ENCODE measurements around the gene CST8. TPM values are rescaled to one million over a fixed set of nuclear protein-coding genes. Genes with fewer than 3 reads are reported as not detected.

CST8 gene
- total and polyA plus RNA-seq, 2 experiments from 2014 or later: not detected

DNA sequence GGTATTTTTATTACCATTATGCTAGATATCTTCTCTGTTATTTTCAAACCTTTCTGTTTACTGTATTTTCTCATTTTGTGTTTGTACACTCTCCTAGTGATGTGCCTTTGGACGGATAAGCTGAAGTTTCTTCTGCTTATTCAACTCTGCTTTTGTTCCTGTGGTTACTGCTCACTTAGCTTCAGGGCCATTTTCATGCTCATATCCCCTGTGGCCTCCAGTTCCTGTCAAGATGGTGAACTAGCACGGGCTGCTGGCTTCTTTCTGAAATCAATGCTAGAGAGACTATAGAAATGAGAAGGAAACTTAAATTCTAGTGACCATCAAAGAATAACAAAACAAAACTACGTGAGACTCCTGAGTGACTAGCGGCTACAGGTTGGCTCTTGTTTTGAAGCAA lies 6.8 kb upstream of the CST8 start:
- H2AFZ ChIP-seq: peak overlapping the region; percentile 75; the same call in 1 of the 2 replicates
- Mint-ChIP-seq H3K9me3 (0 out of 3 replicates have a peak, but pooled peaks cover under 1% of the 10 kb centered on the region), H3K36me3 (ENCODE audit: low read depth) (no peaks in the 10 kb centered on the region), H3K4me3 (no peak overlapping the region), H3K4me1 (peaks cover 14% of the 10 kb centered on the region), H3K27ac (no peak overlapping the region), H3K27me3 (ENCODE audit: insufficient read depth, low read depth, poor library complexity) (peaks cover 6% of the 10 kb centered on the region)
- H3K4me2 ChIP-seq: peak overlapping the region; percentile 48; the same call in 1 of the 2 replicates
- no peaks in the 10 kb centered on the region for H3K27me3 ChIP-seq (ENCODE audit: insufficient read depth)
- H3K9me2 ChIP-seq (ENCODE audit: insufficient read depth): peaks cover 9% of the 10 kb centered on the region; the same call in 1 of the 2 replicates
- H3K36me3 ChIP-seq (ENCODE audit: insufficient read depth): no peaks in the 10 kb centered on the region
- no peak overlapping the region for H3K27ac ChIP-seq (ENCODE audit: low read depth)
- no peak for TF ChIP-seq CREB1 (CRISPR knock-in tag; IDR thresholded peaks at IDR 0.05; ENCODE audit: low read depth)
- no peak for TF ChIP-seq EZH2 (IDR thresholded peaks at IDR 0.05; ENCODE audit: low read depth, unreplicated experiment)
- no peak for TF ChIP-seq ETS1 (IDR thresholded peaks at IDR 0.05)
- no peak for TF ChIP-seq EZH2phosphoT487 (IDR thresholded peaks at IDR 0.05; ENCODE audit: unreplicated experiment)
- DNase-seq (ENCODE audit: low spot score) (no peak), ATAC-seq (no peak)
- no peaks in the 10 kb centered on the region for H4K20me1 ChIP-seq (replicated peaks; ENCODE audit: insufficient read depth)
- H3F3A ChIP-seq (replicated peaks; ENCODE audit: low read depth): no peaks in the 10 kb centered on the region
- no peak overlapping the region for H3K4me3 ChIP-seq
- H3K4me1 ChIP-seq (ENCODE audit: insufficient read depth): peaks cover 4% of the 10 kb centered on the region; the same call in 1 of the 2 replicates
- H3K79me2 ChIP-seq (replicated peaks; ENCODE audit: insufficient read depth): no peaks in the 10 kb centered on the region

GRCh38 chr20:23488470-23488869 lies 2.4 kb upstream of the CST8 start:
- Histone ChIP-seq H4K20me1 (replicated peaks; ENCODE audit: insufficient read depth) (no peaks in the 10 kb centered on the region), H2AFZ (no peak overlapping the region), H3K27ac (ENCODE audit: low read depth) (no peak overlapping the region), H3K4me3 (no peak overlapping the region), H3K27me3 (ENCODE audit: insufficient read depth) (no peaks in the 10 kb centered on the region), H3K4me2 (no peak overlapping the region), H3K4me1 (ENCODE audit: insufficient read depth) (no peaks in the 10 kb centered on the region), H3F3A (replicated peaks; ENCODE audit: low read depth) (no peaks in the 10 kb centered on the region), H3K9me2 (ENCODE audit: insufficient read depth) (peaks cover 21% of the 10 kb centered on the region), H3K36me3 (ENCODE audit: insufficient read depth) (no peaks in the 10 kb centered on the region), H3K79me2 (replicated peaks; ENCODE audit: insufficient read depth) (no peaks in the 10 kb centered on the region)
- DNase-seq (ENCODE audit: low spot score): no peak
- H3K27me3 Mint-ChIP-seq (ENCODE audit: insufficient read depth, low read depth, poor library complexity): peaks cover 6% of the 10 kb centered on the region
- H3K4me1 Mint-ChIP-seq: peaks cover 10% of the 10 kb centered on the region
- H3K9me3 Mint-ChIP-seq: no peaks in the 10 kb centered on the region; the same call in 2 of the 3 replicates
- no peaks in the 10 kb centered on the region; the same call in 2 of the 3 replicates for H3K36me3 Mint-ChIP-seq (ENCODE audit: low read depth)
- H3K27ac Mint-ChIP-seq: no peak overlapping the region
- no peak for ATAC-seq
- no peak overlapping the region for H3K4me3 Mint-ChIP-seq
- no peak for TF ChIP-seq EZH2phosphoT487 (IDR thresholded peaks at IDR 0.05; ENCODE audit: unreplicated experiment)
- no peak for TF ChIP-seq ZNF462 (CRISPR knock-in tag; IDR thresholded peaks at IDR 0.05)
- TF ChIP-seq STAT1 (IDR thresholded peaks at IDR 0.05; ENCODE audit: unreplicated experiment): no peak
- no peak for TF ChIP-seq ZNF331 (CRISPR knock-in tag; IDR thresholded peaks at IDR 0.05; ENCODE audit: low read depth)
- TF ChIP-seq, protein P1, sequence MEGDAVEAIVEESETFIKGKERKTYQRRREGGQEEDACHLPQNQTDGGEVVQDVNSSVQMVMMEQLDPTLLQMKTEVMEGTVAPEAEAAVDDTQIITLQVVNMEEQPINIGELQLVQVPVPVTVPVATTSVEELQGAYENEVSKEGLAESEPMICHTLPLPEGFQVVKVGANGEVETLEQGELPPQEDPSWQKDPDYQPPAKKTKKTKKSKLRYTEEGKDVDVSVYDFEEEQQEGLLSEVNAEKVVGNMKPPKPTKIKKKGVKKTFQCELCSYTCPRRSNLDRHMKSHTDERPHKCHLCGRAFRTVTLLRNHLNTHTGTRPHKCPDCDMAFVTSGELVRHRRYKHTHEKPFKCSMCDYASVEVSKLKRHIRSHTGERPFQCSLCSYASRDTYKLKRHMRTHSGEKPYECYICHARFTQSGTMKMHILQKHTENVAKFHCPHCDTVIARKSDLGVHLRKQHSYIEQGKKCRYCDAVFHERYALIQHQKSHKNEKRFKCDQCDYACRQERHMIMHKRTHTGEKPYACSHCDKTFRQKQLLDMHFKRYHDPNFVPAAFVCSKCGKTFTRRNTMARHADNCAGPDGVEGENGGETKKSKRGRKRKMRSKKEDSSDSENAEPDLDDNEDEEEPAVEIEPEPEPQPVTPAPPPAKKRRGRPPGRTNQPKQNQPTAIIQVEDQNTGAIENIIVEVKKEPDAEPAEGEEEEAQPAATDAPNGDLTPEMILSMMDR (conservative IDR thresholded peaks at IDR 0.05; ENCODE audit: low read depth in 2 of 2): no peak
- TF ChIP-seq REST (IDR thresholded peaks at IDR 0.05; ENCODE audit: unreplicated experiment): no peak

Measured in GM23338 (cell line).